HAP-1 (cell line): ENCODE results near the gene RFTN1.

ENCODE experiments used
- DNase-seq, 2 experiments: peaks; one replicate each; pipeline ENCODE4 v3.0.0-alpha.2; 2016 to 2020; ENCODE audit warnings: low spot score in 2 of 2
- H3K27me3 ChIP-seq: fragments of 250-450 bp; sonication (Bioruptor Pico); 2 replicates; pipeline ENCODE4 v1.5.1; 2020; ENCODE audit warnings: low read depth, mild to moderate bottlenecking, moderate library complexity
- H3K36me3 ChIP-seq: fragments of 250-450 bp; sonication (Bioruptor Pico); replicated peaks from 2 replicates; pipeline ENCODE4 v1.5.1; 2020; ENCODE audit warnings: mild to moderate bottlenecking
- H3K4me1 ChIP-seq: fragments of 250-450 bp; sonication (Bioruptor Pico); 2 replicates; pipeline ENCODE4 v1.5.1; 2020; ENCODE audit warnings: mild to moderate bottlenecking
- H3K4me3 ChIP-seq: fragments of 250-450 bp; sonication (Bioruptor Pico); 2 replicates; pipeline ENCODE4 v1.5.1; 2020; ENCODE audit warnings: mild to moderate bottlenecking, moderate library complexity
- H3K9me3 ChIP-seq: fragments of 250-450 bp; sonication (Bioruptor Pico); 2 replicates; pipeline ENCODE4 v1.5.1; 2020; ENCODE audit warnings: mild to moderate bottlenecking, moderate library complexity
- in situ Hi-C: fragments of 300-500 bp; cut with MboI; formaldehyde crosslinking; loops from 3 replicates; pipeline ENCODE4 v1.14.3; 2020; ENCODE audit warnings: low sequenced_read_pairs, inconsistent platforms, mixed read lengths

RFTN1 gene

GRCh38 chr3:16513141-16514020 lies at the start of gene RFTN1:
Gene RFTN1, minus strand, starts transcription at chr3:16513699. Its CDS starts 19,830 bp downstream, at chr3:16493869.
- H3K9me3 ChIP-seq, result no peaks in the 10 kb centered on the region
- in situ Hi-C loops, result no loop called here
- peak within 1 kb of the TSS; percentile 23 for H3K4me3 ChIP-seq
- no peaks in the 10 kb centered on the region for H3K4me1 ChIP-seq
- no peaks in the 10 kb centered on the region for H3K36me3 ChIP-seq
- DNase-seq, result no peak
- peaks cover 78% of the 10 kb centered on the region for H3K27me3 ChIP-seq

- Histone ChIP-seq H3K27me3 (no peaks in the 10 kb centered on the region), H3K36me3 (no peaks in the 10 kb centered on the region), H3K4me1 (no peaks in the 10 kb centered on the region), H3K9me3 (no peaks in the 10 kb centered on the region), H3K4me3 (no peak overlapping the region)
- DNase-seq, result no peak
- in situ Hi-C loops, result no loop called here
Observed at GRCh38 chr3:16559653-16560365, 46.3 kb upstream of the RFTN1 start.

- no peaks in the 10 kb centered on the region for H3K4me1 ChIP-seq
Observed at GRCh38 chr3:16554126-16554525, 40.6 kb upstream of the RFTN1 start.

GRCh38 chr3:16552757-16553156 lies 39.3 kb upstream of the RFTN1 start:
- DNase-seq, result no peak
- H3K27me3 ChIP-seq, result no peaks in the 10 kb centered on the region; the same call in 1 of the 2 replicates
- no peaks in the 10 kb centered on the region for H3K4me1 ChIP-seq
- in situ Hi-C loops, result loop anchor here (5.0 kb wide), 1 partner anchor 265 kb away; no protein-coding TSS in a partner anchor
- no peaks in the 10 kb centered on the region for H3K36me3 ChIP-seq
- no peaks in the 10 kb centered on the region for H3K9me3 ChIP-seq
- H3K4me3 ChIP-seq, result no peak overlapping the region

More at GRCh38 chr3:16554126-16554525, 40.6 kb upstream of the RFTN1 start:
- no peak for DNase-seq
- in situ Hi-C loops, result loop anchor here (5.0 kb wide), 1 partner anchor 267 kb away; no protein-coding TSS in a partner anchor
- H3K36me3 ChIP-seq, result no peaks in the 10 kb centered on the region
- H3K4me3 ChIP-seq, result no peak overlapping the region
- no peaks in the 10 kb centered on the region for H3K9me3 ChIP-seq
- no peaks in the 10 kb centered on the region; the same call in 1 of the 2 replicates for H3K27me3 ChIP-seq

- Histone ChIP-seq H3K4me3 (no peak overlapping the region), H3K9me3 (no peaks in the 10 kb centered on the region), H3K36me3 (no peaks in the 10 kb centered on the region), H3K4me1 (peaks cover 11% of the 10 kb centered on the region), H3K27me3 (no peaks in the 10 kb centered on the region; the same call in 1 of the 2 replicates)
- in situ Hi-C loops, result loop anchor here (5.0 kb wide), 1 partner anchor 264 kb away; no protein-coding TSS in a partner anchor
- DNase-seq, result no peak
Observed at GRCh38 chr3:16551342-16551976, 38.0 kb upstream of the RFTN1 start.

GRCh38 chr3:16550676-16551341 lies 37.3 kb upstream of the RFTN1 start:
- no peaks in the 10 kb centered on the region; the same call in 1 of the 2 replicates for H3K27me3 ChIP-seq
- in situ Hi-C loops, result loop anchor here (5.0 kb wide), 1 partner anchor 264 kb away; no protein-coding TSS in a partner anchor
- peaks cover 11% of the 10 kb centered on the region for H3K4me1 ChIP-seq
- no peaks in the 10 kb centered on the region for H3K36me3 ChIP-seq
- H3K4me3 ChIP-seq, result no peak overlapping the region
- H3K9me3 ChIP-seq, result no peaks in the 10 kb centered on the region
- DNase-seq, result peak; percentile 83 to 85

- DNase-seq, result no peak
- no peak overlapping the region for H3K4me3 ChIP-seq
- no peaks in the 10 kb centered on the region for H3K9me3 ChIP-seq
- no peaks in the 10 kb centered on the region for H3K36me3 ChIP-seq
- peaks cover 11% of the 10 kb centered on the region for H3K4me1 ChIP-seq
- no peaks in the 10 kb centered on the region; the same call in 1 of the 2 replicates for H3K27me3 ChIP-seq
- in situ Hi-C loops, result loop anchor here (5.0 kb wide), 1 partner anchor 263 kb away; no protein-coding TSS in a partner anchor
Observed at GRCh38 chr3:16550305-16550675, 36.8 kb upstream of the RFTN1 start.

- Histone ChIP-seq H3K4me1 (peaks cover 11% of the 10 kb centered on the region), H3K27me3 (peaks cover 13% of the 10 kb centered on the region), H3K4me3 (no peak overlapping the region), H3K9me3 (no peaks in the 10 kb centered on the region), H3K36me3 (no peaks in the 10 kb centered on the region)
- no peak for DNase-seq
- in situ Hi-C loops, result no loop called here
Observed at GRCh38 chr3:16548721-16549120, 35.2 kb upstream of the RFTN1 start.

- peaks cover 23% of the 10 kb centered on the region for H3K27me3 ChIP-seq
- H3K4me3 ChIP-seq, result no peak overlapping the region
- no peaks in the 10 kb centered on the region for H3K36me3 ChIP-seq
- no peaks in the 10 kb centered on the region for H3K9me3 ChIP-seq
- DNase-seq, result no peak
- in situ Hi-C loops, result no loop called here
- H3K4me1 ChIP-seq, result peaks cover 11% of the 10 kb centered on the region
Observed at GRCh38 chr3:16547561-16548357, 34.3 kb upstream of the RFTN1 start.

GRCh38 chr3:16546186-16547010 lies 32.9 kb upstream of the RFTN1 start:
- H3K4me1 ChIP-seq, result peaks cover 11% of the 10 kb centered on the region
- H3K27me3 ChIP-seq, result peaks cover 36% of the 10 kb centered on the region
- in situ Hi-C loops, result no loop called here
- no peaks in the 10 kb centered on the region for H3K9me3 ChIP-seq
- no peak overlapping the region for H3K4me3 ChIP-seq
- H3K36me3 ChIP-seq, result no peaks in the 10 kb centered on the region
- no peak for DNase-seq

GRCh38 chr3:16545413-16546185 lies 32.1 kb upstream of the RFTN1 start:
- no peak for DNase-seq
- in situ Hi-C loops, result no loop called here
- H3K9me3 ChIP-seq, result no peaks in the 10 kb centered on the region
- H3K4me3 ChIP-seq, result no peak overlapping the region
- no peaks in the 10 kb centered on the region for H3K36me3 ChIP-seq
- peaks cover 11% of the 10 kb centered on the region for H3K4me1 ChIP-seq
- peaks cover 44% of the 10 kb centered on the region for H3K27me3 ChIP-seq
